SU-DHL-6 (cell line): Measurements from ENCODE around the gene ANKRD49.

Source experiments
- EZH2phosphoT487 ChIP-seq: fragments of 200-600 bp; sonication (generic), shearing (Covaris generic); conservative IDR thresholded peaks from 2 replicates; pipeline ENCODE4 v1.6.1; 2018; ENCODE audit warnings: mild to moderate bottlenecking, antibody characterized with exemption, low read length, moderate library complexity, mixed read lengths
- TF ChIP-seq, protein P1 (sequence below): fragments of 200-600 bp; sonication (generic); IDR thresholded peaks from one replicate; pipeline ENCODE4 v1.5.1; 2017; ENCODE audit warnings: antibody characterized with exemption, mild to moderate bottlenecking, low read length, moderate library complexity; ENCODE audit not compliant: insufficient read depth, poor library complexity, severe bottlenecking

DNA sequence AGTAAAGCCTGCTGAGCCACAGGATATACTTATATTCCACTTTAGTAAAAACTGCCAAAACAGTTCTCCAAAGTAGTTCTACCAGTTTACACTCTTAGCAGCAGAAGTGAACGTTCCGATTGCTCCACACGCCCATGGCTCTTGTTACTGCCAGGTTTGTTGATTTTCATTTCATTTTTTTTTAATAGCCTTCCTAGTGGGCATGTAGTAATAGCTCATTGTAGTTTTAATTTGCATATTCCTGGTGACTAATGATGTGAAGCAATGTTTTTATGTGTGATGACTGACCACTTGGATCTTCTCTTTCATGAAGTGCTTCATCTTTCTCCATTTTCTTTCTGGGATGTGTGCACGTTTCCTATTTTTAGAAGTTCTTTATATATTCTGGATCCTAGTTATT lies 13.7 kb downstream of the ANKRD49 start:
- TF ChIP-seq, protein P1, sequence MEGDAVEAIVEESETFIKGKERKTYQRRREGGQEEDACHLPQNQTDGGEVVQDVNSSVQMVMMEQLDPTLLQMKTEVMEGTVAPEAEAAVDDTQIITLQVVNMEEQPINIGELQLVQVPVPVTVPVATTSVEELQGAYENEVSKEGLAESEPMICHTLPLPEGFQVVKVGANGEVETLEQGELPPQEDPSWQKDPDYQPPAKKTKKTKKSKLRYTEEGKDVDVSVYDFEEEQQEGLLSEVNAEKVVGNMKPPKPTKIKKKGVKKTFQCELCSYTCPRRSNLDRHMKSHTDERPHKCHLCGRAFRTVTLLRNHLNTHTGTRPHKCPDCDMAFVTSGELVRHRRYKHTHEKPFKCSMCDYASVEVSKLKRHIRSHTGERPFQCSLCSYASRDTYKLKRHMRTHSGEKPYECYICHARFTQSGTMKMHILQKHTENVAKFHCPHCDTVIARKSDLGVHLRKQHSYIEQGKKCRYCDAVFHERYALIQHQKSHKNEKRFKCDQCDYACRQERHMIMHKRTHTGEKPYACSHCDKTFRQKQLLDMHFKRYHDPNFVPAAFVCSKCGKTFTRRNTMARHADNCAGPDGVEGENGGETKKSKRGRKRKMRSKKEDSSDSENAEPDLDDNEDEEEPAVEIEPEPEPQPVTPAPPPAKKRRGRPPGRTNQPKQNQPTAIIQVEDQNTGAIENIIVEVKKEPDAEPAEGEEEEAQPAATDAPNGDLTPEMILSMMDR = no peak
- TF ChIP-seq EZH2phosphoT487 = no peak
